Loucy (cell line): Measurements from ENCODE around the gene SMG6.

ENCODE experiments used
- CTCF ChIP-seq: fragments of 200-600 bp; sonication (generic); conservative IDR thresholded peaks from 2 replicates; pipeline ENCODE4 v1.5.1; 2014; ENCODE audit warnings: mild to moderate bottlenecking, antibody characterized with exemption, low read length
- EZH2phosphoT487 ChIP-seq: fragments of 200-600 bp; IDR thresholded peaks from 2 replicates; pipeline ENCODE4 v1.6.1; 2018; ENCODE audit warnings: antibody characterized with exemption, mild to moderate bottlenecking, moderate library complexity, borderline replicate concordance

GRCh38 chr17:2212400-2212981 lies 91.1 kb downstream of the SMG6 start:
- TF ChIP-seq CTCF (no peak), EZH2phosphoT487 (no peak)
